Measurements from ENCODE around the gene ERICH6.
"Not testable (repeated sequence)": the region's sequence is repeated elsewhere in the genome, so short reads cannot be mapped to it uniquely, and the experiment has no call there.

The ERICH6 gene

DNA sequence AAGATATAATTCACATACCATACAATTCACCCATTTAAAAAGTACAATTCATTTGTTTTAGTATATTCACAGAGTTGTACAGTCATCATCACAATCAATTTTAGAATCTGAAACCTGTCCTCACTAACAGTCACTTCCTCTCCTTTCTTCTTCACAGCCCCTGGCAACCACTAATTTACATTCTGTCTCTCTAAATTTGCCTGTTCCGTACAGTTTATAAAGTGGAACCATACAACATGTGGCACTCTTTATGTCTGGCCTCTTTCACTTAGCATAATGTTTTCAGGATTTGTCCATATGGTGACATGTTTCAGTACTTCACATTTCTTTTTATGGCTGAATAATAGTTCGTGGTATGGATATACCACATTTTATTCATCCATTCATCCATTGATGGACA lies 22.7 kb downstream of the ERICH6 start:
- DNase-seq, result no peak

DNA sequence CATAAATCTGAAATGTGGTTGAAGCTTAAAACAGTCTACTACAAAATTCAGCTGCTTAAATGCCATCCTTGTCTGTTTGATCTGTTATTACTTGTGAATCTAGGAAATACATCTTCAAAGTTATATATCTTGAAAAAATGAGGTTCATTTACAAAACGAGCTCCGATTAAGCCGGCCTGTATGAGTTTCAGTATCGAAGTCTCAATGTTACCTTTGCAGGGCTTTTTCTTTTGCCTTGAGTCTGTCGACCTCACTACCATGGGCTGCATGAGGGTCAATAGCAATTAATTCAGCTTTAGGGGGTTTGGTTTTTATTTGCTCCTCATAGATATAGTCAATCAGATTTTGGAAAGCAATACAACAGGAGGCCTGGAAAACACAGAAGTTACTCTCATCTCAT lies 23.2 kb downstream of the ERICH6 start:
- no peak for DNase-seq

DNA sequence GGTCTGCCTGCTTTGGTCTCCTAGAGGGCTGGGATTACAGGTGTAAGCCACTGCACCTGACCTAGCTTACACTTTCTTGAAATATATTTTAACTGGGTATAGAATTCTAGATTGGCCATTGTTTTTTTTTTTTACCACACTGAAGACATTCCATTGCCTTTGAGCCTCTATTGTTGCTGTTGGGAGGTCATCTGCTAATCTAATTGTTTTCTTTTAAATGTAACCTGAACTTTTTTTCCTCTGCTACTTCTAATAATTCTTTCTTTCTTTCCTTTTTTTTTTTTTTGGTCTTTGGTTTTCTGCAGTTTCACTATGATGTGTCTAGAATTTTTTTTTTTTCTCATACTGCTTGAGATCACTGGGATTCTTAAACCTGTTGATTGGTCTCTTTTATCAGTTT lies 28.1 kb downstream of the ERICH6 start:
- no peak for DNase-seq

DNA sequence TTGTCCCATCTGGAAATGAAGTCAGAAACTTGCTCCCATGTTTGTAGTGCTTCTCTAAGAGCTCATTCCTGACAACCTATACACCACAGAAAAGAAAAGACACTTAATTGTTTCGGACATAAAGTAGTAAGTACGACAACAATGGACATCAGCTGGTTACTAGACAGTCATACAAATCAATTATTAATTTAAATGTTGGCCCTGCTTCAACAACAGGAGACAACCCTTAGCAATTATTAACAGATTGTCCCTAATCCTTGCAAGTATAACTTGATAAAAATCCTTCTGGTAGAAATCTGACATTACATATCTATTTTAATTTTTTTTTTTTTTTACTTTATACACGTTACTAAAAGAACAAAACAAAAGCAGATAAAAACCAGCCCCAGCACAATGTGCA lies 29.8 kb downstream of the ERICH6 start:
- no peak for DNase-seq

DNA sequence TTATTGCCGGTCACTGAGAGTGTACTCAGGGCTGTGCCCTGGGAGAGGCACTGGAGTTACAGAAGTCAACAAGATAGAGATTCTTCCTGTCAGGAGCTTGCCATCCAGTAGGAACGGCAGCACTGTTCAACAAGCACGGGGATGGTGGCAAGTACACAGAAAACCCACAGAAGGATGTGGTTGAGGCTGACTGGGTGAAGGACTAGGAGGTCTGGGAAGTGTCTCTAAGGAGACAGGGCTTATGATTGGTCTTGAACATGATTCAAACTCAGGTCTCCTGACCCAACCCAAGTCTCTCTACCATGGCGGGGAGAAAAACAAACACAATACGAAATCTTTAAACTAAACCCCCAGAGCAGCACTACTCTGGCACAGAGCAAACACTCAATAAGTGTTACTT lies 37.6 kb downstream of the ERICH6 start:
- no peak for DNase-seq

DNA sequence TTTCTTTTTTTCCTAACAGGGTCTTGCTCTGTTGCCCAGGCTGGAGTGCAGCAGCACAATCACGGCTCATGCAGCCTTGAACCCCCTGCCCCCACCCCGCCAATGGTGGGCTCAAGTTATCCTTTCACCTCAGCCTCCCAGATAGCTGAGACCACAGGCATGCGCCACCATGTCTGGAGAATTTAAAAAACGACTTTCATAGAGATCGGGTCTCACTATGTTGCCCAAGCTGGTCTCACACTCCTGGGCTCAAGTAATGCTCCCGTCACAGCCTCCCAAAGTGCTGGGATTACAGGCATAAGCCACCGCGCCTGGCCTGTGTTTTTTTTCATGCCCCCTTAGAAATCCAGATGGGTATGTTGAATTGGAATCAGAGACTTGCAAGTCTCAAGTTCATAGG lies 40.3 kb downstream of the ERICH6 start:
- no peak for DNase-seq

DNA sequence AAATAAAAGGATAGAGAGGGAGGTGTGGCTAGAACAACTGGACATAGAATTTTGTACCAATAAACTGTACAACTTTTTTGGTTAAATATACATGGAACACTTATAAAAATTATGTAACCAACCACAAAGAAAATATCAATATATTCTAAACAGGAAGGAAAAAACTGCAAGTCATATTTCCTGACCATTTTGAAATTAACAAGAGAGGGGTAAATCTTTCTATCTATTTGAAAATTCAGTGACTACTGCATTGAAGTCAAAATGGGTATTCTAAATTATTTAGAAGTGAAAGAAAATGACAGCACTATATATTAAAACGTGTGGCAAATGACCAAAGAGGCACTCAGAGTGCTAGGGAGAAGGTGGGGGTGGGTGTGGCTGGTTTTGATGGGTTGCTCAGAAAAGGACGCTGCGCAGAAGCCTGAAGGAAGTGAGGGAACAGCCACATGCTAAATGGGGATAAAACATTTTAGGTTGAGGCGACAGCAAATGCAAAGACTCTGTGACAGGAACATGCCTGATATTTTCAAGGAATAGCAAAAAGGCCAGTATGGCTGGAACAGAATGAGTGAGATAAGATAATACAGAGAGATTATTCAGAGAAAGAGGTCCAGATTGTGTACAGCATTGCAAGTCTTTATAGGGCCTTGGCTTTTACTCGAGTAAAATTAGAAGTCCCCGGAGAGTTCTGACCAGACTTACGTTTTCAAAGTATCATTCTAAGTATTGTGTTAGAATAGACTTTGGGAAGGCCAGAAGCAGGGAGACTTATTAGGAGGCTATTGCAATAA lies 41.1 kb downstream of the ERICH6 start:
- DNase-seq, result no peak

DNA sequence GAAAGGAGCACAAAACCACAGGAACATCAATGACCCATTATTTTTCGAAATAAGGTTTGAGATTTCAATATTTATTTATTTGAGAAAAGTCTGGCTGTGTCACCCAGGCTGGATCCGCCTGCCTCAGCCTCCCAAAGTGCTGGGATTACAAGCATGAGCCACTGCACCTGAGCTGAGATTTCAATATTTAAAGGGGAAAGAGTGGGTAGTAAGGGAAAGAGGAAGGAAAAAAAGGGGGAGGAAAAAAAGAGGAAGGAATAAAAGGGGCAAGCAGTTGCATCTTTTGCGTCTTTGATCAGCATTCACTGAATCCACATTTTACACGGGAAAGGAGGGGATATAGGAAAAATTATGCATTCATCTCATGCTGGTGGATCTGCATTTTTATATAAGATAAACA lies 47.4 kb downstream of the ERICH6 start:
- no peak for DNase-seq

DNA sequence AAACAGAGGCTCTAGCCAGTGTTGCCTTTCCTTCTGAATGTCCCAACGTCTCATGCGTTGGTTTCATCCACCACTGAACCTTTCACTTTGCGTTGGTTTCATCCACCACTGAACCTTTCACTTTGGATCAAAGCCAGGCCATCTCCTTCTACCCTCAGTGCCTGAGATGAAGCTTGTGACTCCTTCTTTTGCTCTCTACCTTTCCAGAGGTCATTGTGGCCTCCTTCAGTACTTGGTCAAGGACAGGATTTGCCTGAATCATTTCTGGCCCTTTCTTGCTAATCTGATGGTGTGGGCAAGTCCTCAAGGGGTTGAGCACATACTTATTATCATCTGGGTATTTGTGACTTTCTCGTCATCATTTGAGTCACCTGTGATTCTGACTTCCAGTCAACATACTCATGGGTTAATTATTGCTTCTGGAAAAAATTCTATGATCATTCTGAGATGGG lies 50.6 kb downstream of the ERICH6 start:
- DNase-seq, result no peak

DNA sequence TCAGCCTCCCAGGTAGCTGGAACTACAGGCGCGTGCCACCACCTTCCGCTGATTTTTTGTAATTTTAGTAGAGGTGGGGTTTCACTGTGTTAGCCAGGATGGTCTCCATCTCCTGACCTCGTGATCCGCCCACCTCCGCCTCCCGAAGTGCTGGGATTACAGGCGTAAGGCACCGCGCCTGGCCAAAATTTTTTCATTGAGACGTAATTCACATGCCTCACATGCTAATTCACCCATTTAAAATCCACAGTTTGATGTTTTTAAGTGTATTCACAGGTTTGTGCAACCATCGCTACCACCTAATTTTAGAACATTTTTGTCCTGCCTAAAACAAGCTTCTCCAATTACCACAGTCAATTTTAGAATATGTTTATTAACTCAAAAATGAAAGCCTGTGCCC lies 63.5 kb downstream of the ERICH6 start:
- DNase-seq, result no peak

DNA sequence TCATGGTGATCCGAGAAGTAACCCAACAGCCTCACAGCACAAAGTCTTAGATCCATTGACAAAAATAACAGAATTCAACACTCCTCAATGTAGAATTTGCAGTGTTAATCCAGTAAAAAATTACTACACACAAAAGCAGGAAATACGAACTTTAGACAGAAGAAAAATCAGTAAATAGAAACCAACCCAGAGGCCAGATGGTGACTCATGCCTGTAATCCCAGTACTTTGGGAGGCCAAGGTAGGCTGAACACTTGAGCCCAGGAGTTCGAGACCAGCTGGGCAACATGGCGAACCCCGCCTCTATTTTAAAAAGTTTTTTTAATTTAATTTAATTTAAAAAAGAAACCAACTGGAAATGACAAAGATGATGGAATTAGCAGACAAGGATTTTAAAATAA lies 64.5 kb downstream of the ERICH6 start:
- no peak for DNase-seq

DNA sequence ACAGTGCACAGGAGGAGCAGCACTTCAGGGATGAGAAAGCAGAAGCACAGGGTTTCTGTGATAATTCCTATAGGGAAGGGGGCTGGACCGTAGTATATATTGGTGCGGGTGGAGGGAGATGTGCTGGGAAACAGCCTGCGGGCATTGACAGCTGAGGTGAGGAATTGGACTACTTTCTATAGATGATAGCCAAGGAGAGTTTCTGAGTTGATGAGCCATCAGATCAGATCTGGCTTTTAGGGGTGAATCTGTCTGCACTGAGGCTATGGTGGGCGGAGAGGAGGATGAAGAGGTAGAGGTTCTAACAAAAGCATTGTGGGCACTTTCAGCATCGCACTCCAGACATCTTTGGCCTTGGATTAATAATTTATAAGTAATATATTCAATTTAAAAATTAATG lies 67.5 kb downstream of the ERICH6 start:
- no peak for DNase-seq

DNA sequence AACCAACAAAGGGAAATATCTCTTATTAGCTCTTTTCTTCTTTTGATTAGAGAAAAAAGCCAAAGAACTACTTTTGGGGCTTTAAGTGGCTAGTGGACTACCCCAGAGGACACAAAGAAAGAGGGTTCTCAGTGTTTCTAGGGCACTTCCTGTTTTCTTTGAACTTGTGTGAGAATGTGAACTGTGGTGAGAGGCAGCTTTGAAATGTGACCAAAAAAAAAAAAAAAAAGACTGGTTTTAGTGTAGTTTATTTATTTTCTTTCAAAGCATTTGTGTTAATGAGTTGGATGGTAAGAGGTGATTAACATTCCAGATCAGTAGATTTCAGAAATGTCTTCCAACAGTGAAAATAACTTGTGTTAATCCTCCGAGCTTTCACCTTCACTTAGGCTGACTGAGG lies 68.2 kb downstream of the ERICH6 start:
- no peak for DNase-seq

DNA sequence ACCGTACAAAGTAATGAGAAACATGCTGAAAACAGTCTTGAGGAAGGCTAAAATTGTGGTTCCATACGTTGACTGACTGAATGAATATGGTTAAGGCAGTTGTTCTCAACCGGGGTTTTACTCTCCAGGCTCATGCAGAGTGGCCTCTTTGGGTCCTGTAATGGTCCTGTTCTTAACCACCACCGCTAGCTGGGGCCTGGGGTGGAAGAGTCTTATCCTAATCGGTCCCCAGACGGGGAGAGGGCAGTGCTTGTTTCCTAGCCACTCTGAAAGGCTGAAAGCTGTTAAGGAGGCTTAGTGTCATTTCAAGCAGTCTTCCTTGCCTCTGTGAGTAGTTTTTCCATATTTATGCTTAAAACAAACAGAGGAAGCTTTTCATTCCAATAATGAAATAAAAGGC lies 68.6 kb downstream of the ERICH6 start:
- no peak for DNase-seq

DNA sequence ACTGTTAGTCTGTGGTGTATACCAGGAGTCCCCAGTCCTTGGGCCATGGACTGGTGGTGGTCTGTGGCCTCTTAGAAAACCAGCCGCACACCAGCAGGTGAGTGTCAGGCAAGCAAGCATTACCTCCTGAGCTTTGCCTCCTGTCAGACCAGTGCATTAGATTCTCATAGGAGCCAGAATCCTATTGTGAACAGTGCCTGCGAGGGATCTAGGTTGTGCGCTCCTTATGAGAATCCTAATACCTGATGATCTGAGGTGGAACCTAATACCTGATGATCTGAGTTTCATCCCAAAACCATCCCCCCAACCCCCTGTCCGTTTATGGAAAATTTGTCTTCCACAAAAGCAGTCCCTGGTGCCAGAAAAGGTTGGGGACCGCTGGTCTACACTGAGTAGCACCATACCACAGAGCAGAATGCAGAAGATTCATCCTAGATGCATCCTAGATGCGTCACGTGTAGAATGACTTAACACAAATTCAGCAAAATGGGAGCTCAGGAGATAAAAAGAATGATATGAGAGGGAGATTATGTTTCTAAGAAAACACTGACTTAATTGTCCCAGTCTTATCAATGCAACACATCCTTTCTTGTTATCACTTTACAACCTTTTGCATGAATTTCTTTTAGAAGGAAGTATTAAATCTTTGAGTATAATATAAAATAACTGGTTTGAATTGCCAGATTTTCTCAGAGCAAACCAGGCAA lies 72.1 kb downstream of the ERICH6 start:
- no peak for DNase-seq

DNA sequence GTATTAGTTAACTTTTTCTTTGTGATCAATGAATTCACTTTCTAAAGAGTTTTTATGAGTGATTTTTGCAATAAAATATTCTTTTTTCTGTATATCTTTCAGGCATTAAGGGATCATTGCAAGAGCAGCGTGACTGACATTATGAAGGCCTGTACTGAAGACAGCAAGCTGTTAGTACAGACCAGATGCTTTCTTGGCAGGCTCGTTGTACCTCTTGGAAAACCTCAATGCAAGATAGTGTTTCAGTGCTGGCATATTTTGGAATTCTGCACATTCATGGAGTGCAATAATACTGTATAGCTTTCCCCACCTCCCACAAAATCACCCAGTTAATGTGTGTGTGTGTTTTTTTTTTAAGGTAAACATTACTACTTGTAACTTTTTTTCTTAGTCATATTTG lies 76.2 kb downstream of the ERICH6 start:
- no peak for DNase-seq

DNA sequence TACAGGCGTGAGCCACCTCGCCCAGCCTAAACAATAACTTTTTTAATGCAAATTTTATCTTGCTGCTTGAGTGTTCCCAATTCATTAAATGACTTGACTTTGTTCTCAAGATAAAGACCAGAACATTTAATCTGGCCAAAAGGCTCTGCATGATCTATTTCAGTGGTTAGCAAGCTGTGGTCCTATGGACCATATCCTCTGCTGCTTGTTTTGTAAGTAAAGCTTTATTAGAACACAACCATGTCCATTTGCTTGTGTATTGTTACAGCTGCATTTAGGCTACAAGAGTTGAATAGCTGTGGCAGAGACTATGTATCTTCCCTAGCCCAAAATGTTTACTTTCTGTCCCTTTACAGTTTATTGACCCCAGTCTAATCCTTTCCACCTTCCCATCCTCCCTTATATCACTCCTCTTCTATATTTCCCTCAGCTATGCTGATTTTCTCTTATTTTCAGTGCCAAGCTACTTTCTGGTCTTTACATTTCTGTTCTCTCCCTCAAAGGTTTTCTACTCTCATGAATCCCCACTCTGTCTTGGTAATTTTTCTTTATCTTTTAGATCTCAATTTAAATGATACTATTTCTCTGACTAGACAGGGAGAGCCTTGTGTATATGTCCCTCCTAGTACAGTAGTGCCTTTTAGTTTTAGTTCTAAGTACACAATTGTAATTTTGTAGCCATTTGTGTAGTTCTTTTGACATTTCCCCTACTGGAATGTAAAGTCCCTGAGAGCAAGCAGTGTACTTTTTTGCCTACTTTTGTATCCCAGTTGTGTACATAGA lies 77.4 kb downstream of the ERICH6 start:
- DNase-seq, result no peak

DNA sequence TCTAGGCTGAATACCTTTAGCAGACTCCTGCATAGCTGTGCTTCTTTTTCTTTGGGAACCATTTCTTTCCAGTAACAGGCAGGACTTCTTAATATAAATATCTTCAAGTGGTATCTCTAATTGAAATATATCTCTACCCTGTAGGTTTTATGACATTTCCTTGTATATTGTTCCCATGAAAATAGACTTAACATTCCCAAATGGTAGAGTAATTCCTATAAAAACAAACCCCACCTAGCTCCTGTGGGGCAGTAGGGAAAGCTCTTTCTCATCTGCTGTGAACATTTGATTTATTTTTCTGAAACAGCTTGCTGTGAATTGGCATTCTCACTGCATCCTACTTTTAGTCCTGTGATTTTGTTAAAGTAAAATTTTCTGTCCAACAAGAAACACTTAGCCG lies 79.8 kb downstream of the ERICH6 start:
- DNase-seq, result no peak

DNA sequence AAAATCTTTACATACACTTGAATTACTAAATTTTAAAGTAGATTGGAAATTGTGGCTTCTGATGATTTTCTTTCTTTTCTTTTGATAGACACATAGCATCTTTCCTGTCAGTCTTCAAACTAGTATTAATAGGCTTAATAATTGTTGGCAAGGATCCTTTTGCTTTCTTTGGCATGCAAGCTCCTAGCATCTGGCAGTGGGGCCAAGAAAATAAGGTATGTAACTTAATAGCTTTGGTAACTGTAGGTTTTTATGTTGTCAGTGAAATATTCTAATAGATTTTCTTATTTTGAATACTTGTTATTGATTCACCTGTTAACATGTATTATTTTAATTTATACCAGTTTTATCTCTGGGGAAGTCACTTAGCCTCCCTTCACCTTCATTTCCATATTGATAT lies 80.8 kb downstream of the ERICH6 start:
- not testable (repeated sequence) for DNase-seq

DNA sequence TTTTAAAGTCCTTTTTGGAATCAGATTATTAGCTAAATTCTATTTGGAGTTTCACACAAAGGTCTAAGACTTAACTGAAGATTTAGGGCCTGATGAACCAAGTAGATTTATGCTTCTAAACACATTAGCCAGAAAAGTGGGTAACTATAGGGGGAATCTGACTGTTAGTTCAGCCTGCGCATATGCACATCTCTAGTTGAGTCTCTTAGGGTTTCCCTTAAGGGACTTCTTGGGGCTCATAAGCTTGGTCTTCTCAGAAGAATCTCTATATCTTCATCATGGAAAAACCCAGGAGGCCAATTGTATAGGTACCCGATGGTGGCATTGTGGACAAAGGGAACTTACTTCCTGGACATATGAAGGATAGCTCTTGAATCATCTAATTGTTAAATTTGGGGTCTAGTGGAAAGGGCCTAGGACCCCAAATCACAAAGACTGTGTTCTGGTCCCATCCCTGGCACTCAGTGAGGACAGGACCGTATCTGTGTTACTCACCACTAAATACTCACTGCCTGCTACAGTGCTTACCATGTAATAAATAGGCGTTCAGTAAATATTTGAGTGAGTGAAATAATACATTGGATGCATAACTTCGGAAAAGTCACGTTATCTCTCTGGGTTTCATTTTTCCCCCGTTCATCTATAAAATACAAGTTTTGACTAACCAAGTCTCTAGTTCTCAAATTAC lies 83.6 kb downstream of the ERICH6 start:
- no peak for DNase-seq

DNA sequence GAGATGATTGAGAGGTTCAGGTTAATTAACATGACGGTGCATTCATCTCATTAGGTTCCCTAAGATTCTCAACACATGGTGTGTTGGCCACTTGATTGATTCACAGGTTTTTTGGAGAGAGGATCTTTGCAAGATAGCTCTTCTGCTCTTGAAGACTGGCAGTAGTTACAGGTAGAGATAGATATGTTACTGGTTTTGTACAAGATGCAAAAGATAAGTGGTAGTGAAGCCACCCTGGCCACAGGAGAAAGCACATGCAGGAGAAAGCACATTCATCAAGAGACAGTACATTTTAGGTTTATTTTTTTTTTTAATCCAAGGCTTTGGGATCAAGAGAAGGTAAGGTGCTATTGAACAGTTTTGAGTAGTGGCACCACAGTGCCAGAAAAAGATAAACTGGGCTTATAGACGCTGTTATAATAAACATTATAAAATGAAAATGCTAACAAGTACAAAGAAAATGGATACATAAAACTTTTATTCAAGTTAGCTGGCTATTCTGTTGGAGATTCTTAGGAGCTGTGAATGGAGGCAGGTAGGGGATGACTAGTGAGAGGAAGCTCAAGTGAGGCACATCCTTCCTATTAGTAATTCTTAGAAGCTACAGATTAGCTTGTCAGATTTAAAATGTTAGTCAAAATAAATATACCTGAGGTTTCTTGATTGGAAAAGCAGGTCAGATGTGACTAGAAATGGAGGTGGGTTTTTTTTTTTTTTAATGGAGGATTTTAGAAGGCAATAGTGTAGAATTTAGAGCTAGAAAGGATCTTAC lies 89.8 kb downstream of the ERICH6 start:
- DNase-seq, result no peak

DNA sequence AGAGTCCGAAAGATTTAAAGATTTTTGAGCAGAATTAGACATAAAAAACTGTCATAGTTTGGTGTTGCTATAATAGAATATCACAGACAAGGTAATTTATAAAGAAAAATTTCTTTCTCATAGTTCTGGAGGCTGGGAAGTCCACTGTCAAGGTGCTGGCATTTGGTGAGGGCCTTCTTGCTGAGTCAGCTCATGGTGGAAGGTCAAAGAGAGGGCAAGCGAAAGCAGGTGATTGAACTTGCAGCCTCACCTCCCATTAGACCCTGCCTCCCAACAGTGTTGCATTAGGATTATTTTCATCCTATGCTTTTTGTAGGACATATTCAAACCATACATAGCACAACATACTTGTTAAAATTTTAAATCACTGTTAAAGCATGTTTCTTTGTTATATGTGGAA lies 90.7 kb downstream of the ERICH6 start:
- DNase-seq, result no peak
